Keratinocyte (primary cell): ENCODE data around the gene CARS1. TPM values are rescaled to one million over a fixed set of nuclear protein-coding genes. Genes with fewer than 3 reads are reported as not detected.

Source experiments
- DNase-seq: peaks from one replicate; pipeline ENCODE4 v3.0.0-alpha.2; 2011; ENCODE audit warnings: low read depth, missing footprints, low spot score
- FAIRE-seq: peaks from 2 replicates; lab custom pipeline; 2011; peaks lifted over from hg19 to GRCh38; lab: Jason Lieb, UNC
- H2AFZ ChIP-seq: 2 replicates; pipeline ENCODE4 v1.6.0; 2012; ENCODE audit warnings: low read length, control low read depth, inconsistent platforms; ENCODE audit not compliant: control insufficient read depth
- H3K27ac ChIP-seq: 2 replicates; pipeline ENCODE4 v1.5.1; 2011; ENCODE audit warnings: low read length; ENCODE audit not compliant: control insufficient read depth, insufficient read depth
- H3K27me3 ChIP-seq: 3 replicates; pipeline ENCODE4 v1.6.0; 2011; ENCODE audit warnings: low read length; ENCODE audit not compliant: control insufficient read depth, insufficient read depth; ENCODE audit errors: extremely low read depth
- H3K36me3 ChIP-seq, 2 experiments: 2 replicates in 1 of 2; 3 replicates in 1 of 2; pipeline ENCODE4 v1.5.1; 2011; ENCODE audit warnings: low read length in 2 of 2, mild to moderate bottlenecking in 1 of 2; ENCODE audit not compliant: control insufficient read depth in 2 of 2, insufficient read depth in 2 of 2; ENCODE audit errors: extremely low read depth in 1 of 2
- H3K4me1 ChIP-seq: 3 replicates; pipeline ENCODE4 v1.5.1; 2011; ENCODE audit warnings: low read length; ENCODE audit not compliant: control insufficient read depth, insufficient read depth; ENCODE audit errors: extremely low read depth
- H3K4me2 ChIP-seq: 3 replicates; pipeline ENCODE4 v1.6.0; 2011; ENCODE audit warnings: low read depth, low read length; ENCODE audit not compliant: control insufficient read depth, insufficient read depth; ENCODE audit errors: extremely low read depth
- H3K4me3 ChIP-seq, 3 experiments: fragments of 200-600 bp in 1 of 3; sonication (generic) in 1 of 3; 2 replicates in 2 of 3; 3 replicates in 1 of 3; pipeline ENCODE4 v1.5.1; 2011 to 2016; ENCODE audit warnings: low read length in 3 of 3, mild to moderate bottlenecking in 3 of 3, control low read depth in 2 of 3, inconsistent platforms in 1 of 3, low read depth in 1 of 3, mixed read lengths in 1 of 3, mixed run types in 1 of 3, moderate library complexity in 1 of 3; ENCODE audit not compliant: control insufficient read depth in 2 of 3, insufficient read depth in 2 of 3; ENCODE audit errors: extremely low read depth in 1 of 3
- H3K79me2 ChIP-seq: 2 replicates; pipeline ENCODE4 v1.6.0; 2012; ENCODE audit warnings: low read length; ENCODE audit not compliant: control insufficient read depth, insufficient read depth
- H3K9ac ChIP-seq: 3 replicates; pipeline ENCODE4 v1.6.0; 2011; ENCODE audit warnings: low read length; ENCODE audit not compliant: control insufficient read depth, insufficient read depth; ENCODE audit errors: extremely low read depth
- H3K9me1 ChIP-seq: 3 replicates; pipeline ENCODE4 v1.6.0; 2011; ENCODE audit warnings: low read length; ENCODE audit not compliant: control insufficient read depth, insufficient read depth; ENCODE audit errors: extremely low read depth
- H3K9me3 ChIP-seq: 2 replicates; pipeline ENCODE4 v1.5.1; 2012; ENCODE audit warnings: low read depth, low read length; ENCODE audit not compliant: control insufficient read depth
- H4K20me1 ChIP-seq: 3 replicates; pipeline ENCODE4 v1.6.0; 2011; ENCODE audit warnings: low read length; ENCODE audit not compliant: control insufficient read depth, insufficient read depth; ENCODE audit errors: extremely low read depth
- CTCF ChIP-seq, 3 experiments: IDR thresholded peaks in 1 of 3; conservative IDR thresholded peaks in 1 of 3; optimal IDR thresholded peaks in 1 of 3; 2 replicates in 2 of 3; 3 replicates in 1 of 3; pipeline versions ENCODE3 to v1.5.1; 2011; ENCODE audit warnings: low read length in 3 of 3, mild to moderate bottlenecking in 3 of 3, moderate library complexity in 2 of 3, control low read depth in 1 of 3, inconsistent platforms in 1 of 3; ENCODE audit not compliant: insufficient read depth in 2 of 3; ENCODE audit errors: extremely low read depth in 1 of 3
- EZH2 ChIP-seq: IDR thresholded peaks from one replicate; pipeline ENCODE4 v1.6.1; 2012; ENCODE audit warnings: inconsistent platforms, mild to moderate bottlenecking, low read length, moderate library complexity
- dilution Hi-C: fragments of 300-500 bp; cut with MboI; formaldehyde crosslinking; loops from one replicate; pipeline ENCODE4 v1.7.0; 2020; ENCODE audit warnings: low sequenced_read_pairs; ENCODE audit not compliant: extremely low pct_ligation_motif_present
- polyA plus RNA-seq, 5 experiments: library from polyadenylated mRNA; depleted of rRNA in 3 of 5; stranded (reverse) in 3 of 5; stranded (forward) in 1 of 5; unstranded in 1 of 5; fragments of >200 nt; gene quantifications; 1 replicate in 1 of 5; 2 replicates in 3 of 5; 3 replicates in 1 of 5; pipeline versions ENCODE4 v1.2.1 to v1.2.3, GENCODE V29; 2011 to 2012; ENCODE audit warnings: missing spikeins in 2 of 5, low read depth in 1 of 5, low replicate concordance in 1 of 5

CARS1 gene
- polyA plus RNA-seq, 1 donor (not counting 4 experiments of a cell fraction or from before 2014, with no cell fraction given), result 60.7 TPM

GRCh38 chr11:3080104-3080503, 22.9 kb upstream of the CARS1 start:
- DNase-seq, result no peak
- Histone ChIP-seq H3K9me1 (no peaks in the 10 kb centered on the region), H3K27ac (no peak overlapping the region), H3K79me2 (no peaks in the 10 kb centered on the region), H3K36me3 (no peaks in the 10 kb centered on the region), H4K20me1 (no peaks in the 10 kb centered on the region), H3K9me3 (no peaks in the 10 kb centered on the region), H3K9ac (no peak overlapping the region), H3K27me3 (no peaks in the 10 kb centered on the region), H3K4me3 (no peak overlapping the region), H2AFZ (no peak overlapping the region), H3K4me2 (no peak overlapping the region), H3K4me1 (no peaks in the 10 kb centered on the region)
- FAIRE-seq, result no peak
- no peak for TF ChIP-seq CTCF (optimal IDR thresholded peaks at IDR 0.05 in 1 of 3, IDR thresholded peaks at IDR 0.05 in 1 of 3, conservative IDR thresholded peaks at IDR 0.05 in 1 of 3; ENCODE audit: extremely low read depth in 1 of 3, insufficient read depth in 2 of 3, low read length in 3 of 3)
- TF ChIP-seq EZH2, result no peak
- dilution Hi-C loops, result no loop called here

GRCh38 chr11:3077846-3078440, 20.7 kb upstream of the CARS1 start:
- no peaks in the 10 kb centered on the region for H3K9me1 ChIP-seq
- H2AFZ ChIP-seq, result no peak overlapping the region
- no peak overlapping the region for H3K27ac ChIP-seq
- H3K27me3 ChIP-seq, result no peaks in the 10 kb centered on the region
- TF ChIP-seq CTCF (optimal IDR thresholded peaks at IDR 0.05 in 1 of 3, IDR thresholded peaks at IDR 0.05 in 1 of 3, conservative IDR thresholded peaks at IDR 0.05 in 1 of 3; ENCODE audit: extremely low read depth in 1 of 3, insufficient read depth in 2 of 3, low read length in 3 of 3), result no peak
- TF ChIP-seq EZH2, result no peak
- H3K79me2 ChIP-seq, result no peaks in the 10 kb centered on the region
- H3K9me3 ChIP-seq, result no peaks in the 10 kb centered on the region
- dilution Hi-C loops, result no loop called here
- no peaks in the 10 kb centered on the region for H3K36me3 ChIP-seq
- no peak overlapping the region for H3K9ac ChIP-seq
- DNase-seq, result no peak
- no peak overlapping the region for H3K4me3 ChIP-seq
- FAIRE-seq, result no peak
- no peak overlapping the region for H3K4me2 ChIP-seq
- no peaks in the 10 kb centered on the region for H4K20me1 ChIP-seq
- H3K4me1 ChIP-seq, result no peaks in the 10 kb centered on the region
